GM12878 (cell line): ENCODE data around the gene GRAMD1B. TPM values are rescaled to one million over a fixed set of nuclear protein-coding genes. Genes with fewer than 3 reads are reported as not detected.

Experiments
- FOS ChIP-seq: IDR thresholded peaks from 3 replicates; pipeline ENCODE4 v1.6.1; 2011; ENCODE audit warnings: borderline replicate concordance; ENCODE audit not compliant: insufficient read length; ENCODE audit errors: extremely low read depth
- SKIL ChIP-seq: fragments of 450-650 bp; IDR thresholded peaks from 2 replicates; pipeline ENCODE4 v1.6.1; 2017; ENCODE audit warnings: mild to moderate bottlenecking, low read depth, inconsistent platforms; ENCODE audit not compliant: poor library complexity, severe bottlenecking
- TCF12 ChIP-seq: IDR thresholded peaks from 2 replicates; pipeline ENCODE4 v1.6.1; 2011; ENCODE audit warnings: low read depth, mild to moderate bottlenecking, low read length
- polyA plus RNA-seq, 11 experiments: library from polyadenylated mRNA; depleted of rRNA in 4 of 11; unstranded in 6 of 11; stranded (reverse) in 5 of 11; fragments of >200 nt; fragmentation: Nextera tagmentation in 4 of 11; fragmentation: Illumina TruSeq in 1 of 11; extraction: Ambion mirVana in 4 of 11; extraction: Trizol in 1 of 11; gene quantifications; 1 replicate in 1 of 11; 2 replicates in 10 of 11; pipeline versions ENCODE4 v1.2.1 to v1.2.3, GENCODE V29; 2011 to 2016; ENCODE audit warnings: inconsistent platforms in 2 of 11, missing spikeins in 2 of 11, low read depth in 1 of 11
- total RNA-seq, 4 experiments: library from RNA; depleted of rRNA in 3 of 4; stranded (reverse); fragments of >200 nt in 3 of 4; fragmentation: Illumina TruSeq in 1 of 4; extraction: Trizol in 1 of 4; gene quantifications; 2 replicates each; pipeline versions ENCODE4 v1.2.1 to v1.2.3, GENCODE V29; 2013 to 2021
- TF ChIP-seq, protein P1 (sequence below): IDR thresholded peaks from 2 replicates; pipeline ENCODE4 v1.6.1; 2012; ENCODE audit warnings: mild to moderate bottlenecking, low read depth, low read length
- TF ChIP-seq, protein P2 (sequence below): fragments of 450-650 bp; IDR thresholded peaks from 2 replicates; pipeline ENCODE4 v1.6.1; 2017; ENCODE audit warnings: antibody characterized with exemption, mild to moderate bottlenecking, moderate library complexity

Gene GRAMD1B
- total and polyA plus RNA-seq, 10 of the 15 experiments (the other 5 are each of a cell fraction or from before 2014, with no cell fraction given): 1.9 to 49.1 (median 26.9) TPM

- TF ChIP-seq, protein P1, sequence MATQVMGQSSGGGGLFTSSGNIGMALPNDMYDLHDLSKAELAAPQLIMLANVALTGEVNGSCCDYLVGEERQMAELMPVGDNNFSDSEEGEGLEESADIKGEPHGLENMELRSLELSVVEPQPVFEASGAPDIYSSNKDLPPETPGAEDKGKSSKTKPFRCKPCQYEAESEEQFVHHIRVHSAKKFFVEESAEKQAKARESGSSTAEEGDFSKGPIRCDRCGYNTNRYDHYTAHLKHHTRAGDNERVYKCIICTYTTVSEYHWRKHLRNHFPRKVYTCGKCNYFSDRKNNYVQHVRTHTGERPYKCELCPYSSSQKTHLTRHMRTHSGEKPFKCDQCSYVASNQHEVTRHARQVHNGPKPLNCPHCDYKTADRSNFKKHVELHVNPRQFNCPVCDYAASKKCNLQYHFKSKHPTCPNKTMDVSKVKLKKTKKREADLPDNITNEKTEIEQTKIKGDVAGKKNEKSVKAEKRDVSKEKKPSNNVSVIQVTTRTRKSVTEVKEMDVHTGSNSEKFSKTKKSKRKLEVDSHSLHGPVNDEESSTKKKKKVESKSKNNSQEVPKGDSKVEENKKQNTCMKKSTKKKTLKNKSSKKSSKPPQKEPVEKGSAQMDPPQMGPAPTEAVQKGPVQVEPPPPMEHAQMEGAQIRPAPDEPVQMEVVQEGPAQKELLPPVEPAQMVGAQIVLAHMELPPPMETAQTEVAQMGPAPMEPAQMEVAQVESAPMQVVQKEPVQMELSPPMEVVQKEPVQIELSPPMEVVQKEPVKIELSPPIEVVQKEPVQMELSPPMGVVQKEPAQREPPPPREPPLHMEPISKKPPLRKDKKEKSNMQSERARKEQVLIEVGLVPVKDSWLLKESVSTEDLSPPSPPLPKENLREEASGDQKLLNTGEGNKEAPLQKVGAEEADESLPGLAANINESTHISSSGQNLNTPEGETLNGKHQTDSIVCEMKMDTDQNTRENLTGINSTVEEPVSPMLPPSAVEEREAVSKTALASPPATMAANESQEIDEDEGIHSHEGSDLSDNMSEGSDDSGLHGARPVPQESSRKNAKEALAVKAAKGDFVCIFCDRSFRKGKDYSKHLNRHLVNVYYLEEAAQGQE: no peak
- TF ChIP-seq TCF12 (no peak), SKIL (no peak), FOS (no peak)
- TF ChIP-seq, protein P2, sequence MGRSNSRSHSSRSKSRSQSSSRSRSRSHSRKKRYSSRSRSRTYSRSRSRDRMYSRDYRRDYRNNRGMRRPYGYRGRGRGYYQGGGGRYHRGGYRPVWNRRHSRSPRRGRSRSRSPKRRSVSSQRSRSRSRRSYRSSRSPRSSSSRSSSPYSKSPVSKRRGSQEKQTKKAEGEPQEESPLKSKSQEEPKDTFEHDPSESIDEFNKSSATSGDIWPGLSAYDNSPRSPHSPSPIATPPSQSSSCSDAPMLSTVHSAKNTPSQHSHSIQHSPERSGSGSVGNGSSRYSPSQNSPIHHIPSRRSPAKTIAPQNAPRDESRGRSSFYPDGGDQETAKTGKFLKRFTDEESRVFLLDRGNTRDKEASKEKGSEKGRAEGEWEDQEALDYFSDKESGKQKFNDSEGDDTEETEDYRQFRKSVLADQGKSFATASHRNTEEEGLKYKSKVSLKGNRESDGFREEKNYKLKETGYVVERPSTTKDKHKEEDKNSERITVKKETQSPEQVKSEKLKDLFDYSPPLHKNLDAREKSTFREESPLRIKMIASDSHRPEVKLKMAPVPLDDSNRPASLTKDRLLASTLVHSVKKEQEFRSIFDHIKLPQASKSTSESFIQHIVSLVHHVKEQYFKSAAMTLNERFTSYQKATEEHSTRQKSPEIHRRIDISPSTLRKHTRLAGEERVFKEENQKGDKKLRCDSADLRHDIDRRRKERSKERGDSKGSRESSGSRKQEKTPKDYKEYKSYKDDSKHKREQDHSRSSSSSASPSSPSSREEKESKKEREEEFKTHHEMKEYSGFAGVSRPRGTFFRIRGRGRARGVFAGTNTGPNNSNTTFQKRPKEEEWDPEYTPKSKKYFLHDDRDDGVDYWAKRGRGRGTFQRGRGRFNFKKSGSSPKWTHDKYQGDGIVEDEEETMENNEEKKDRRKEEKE: no peak
Observed at GRCh38 chr11:123670081-123670480, 240.0 kb downstream of the GRAMD1B start (continued).
